ENCODE measurements around the gene PRDX3.

DNA sequence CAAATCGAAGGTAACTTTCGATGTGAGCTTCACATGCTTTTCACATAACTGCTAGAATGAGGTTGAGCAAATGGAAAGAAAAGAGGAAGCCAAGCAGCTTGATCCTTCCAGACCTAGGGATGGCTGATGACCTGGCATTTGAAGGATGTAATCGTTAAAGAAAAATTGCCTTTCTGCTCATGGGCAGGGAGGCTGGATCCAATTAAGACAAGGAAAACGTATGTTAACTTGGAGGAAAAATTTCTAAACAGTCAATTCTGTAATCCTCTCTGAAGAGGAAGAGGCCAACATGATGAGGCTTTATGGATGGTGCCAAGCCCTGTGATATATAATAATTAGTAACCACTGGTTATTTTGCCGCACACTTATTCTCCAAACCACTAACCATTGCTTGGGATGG is 41.3 kb upstream of the PRDX3 start:
- TF ChIP-seq, protein P1, sequence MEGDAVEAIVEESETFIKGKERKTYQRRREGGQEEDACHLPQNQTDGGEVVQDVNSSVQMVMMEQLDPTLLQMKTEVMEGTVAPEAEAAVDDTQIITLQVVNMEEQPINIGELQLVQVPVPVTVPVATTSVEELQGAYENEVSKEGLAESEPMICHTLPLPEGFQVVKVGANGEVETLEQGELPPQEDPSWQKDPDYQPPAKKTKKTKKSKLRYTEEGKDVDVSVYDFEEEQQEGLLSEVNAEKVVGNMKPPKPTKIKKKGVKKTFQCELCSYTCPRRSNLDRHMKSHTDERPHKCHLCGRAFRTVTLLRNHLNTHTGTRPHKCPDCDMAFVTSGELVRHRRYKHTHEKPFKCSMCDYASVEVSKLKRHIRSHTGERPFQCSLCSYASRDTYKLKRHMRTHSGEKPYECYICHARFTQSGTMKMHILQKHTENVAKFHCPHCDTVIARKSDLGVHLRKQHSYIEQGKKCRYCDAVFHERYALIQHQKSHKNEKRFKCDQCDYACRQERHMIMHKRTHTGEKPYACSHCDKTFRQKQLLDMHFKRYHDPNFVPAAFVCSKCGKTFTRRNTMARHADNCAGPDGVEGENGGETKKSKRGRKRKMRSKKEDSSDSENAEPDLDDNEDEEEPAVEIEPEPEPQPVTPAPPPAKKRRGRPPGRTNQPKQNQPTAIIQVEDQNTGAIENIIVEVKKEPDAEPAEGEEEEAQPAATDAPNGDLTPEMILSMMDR (IDR thresholded peaks at IDR 0.05), result no peak
- no peak for TF ChIP-seq POLR2A (IDR thresholded peaks at IDR 0.05)
- no peak for TF ChIP-seq POLR2AphosphoS5 (IDR thresholded peaks at IDR 0.05; ENCODE audit: insufficient read depth in 1 of 2, low read depth in 1 of 2)
